GM21360 (cell line): ENCODE measurements around the gene SLC28A2.
"Not testable (repeated sequence)": the region's sequence is repeated elsewhere in the genome, so short reads cannot be mapped to it uniquely, and the experiment has no call there.

Source experiments
- ATAC-seq: cut with Tn5 transposase; IDR thresholded peaks from one replicate; pipeline ENCODE4 v1.9.1; 2021; ENCODE audit warnings: mild to moderate bottlenecking, moderate library complexity; ENCODE audit not compliant: unreplicated experiment

Gene SLC28A2

GRCh38 chr15:45251888-45252287 lies at the start of gene SLC28A2:
TSS of gene SLC28A2 (plus strand) at chr15:45252234. CDS start at chr15:45253216, 982 bp downstream.
- ATAC-seq, result no peak

- ATAC-seq, result no peak
Observed at GRCh38 chr15:45203182-45203581, 48.9 kb upstream of the SLC28A2 start.

DNA sequence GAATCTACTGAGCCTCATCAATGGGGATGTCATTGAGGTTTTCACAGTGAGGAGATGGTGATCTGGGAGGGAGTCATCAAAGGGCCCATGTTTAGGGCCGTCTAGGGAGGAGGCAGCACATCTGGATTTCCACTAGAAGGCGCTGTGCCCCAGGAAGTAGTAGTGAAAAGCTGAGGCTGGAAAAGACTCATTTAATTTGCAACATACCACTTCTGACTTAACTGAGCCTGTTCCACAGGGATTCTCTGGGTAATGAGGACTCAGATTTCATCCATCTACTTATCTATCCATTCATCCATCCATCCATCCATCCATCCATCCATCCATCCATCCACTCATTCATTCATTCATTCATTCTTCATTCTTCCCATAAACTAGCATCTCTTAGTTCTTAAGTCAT lies 46.8 kb upstream of the SLC28A2 start:
- no peak for ATAC-seq

GRCh38 chr15:45212493-45212892 lies 39.5 kb upstream of the SLC28A2 start:
- ATAC-seq, result no peak

GRCh38 chr15:45221053-45221599 lies 30.9 kb upstream of the SLC28A2 start:
- no peak for ATAC-seq

- ATAC-seq, result no peak
Observed at GRCh38 chr15:45221967-45222366, 30.1 kb upstream of the SLC28A2 start.

DNA sequence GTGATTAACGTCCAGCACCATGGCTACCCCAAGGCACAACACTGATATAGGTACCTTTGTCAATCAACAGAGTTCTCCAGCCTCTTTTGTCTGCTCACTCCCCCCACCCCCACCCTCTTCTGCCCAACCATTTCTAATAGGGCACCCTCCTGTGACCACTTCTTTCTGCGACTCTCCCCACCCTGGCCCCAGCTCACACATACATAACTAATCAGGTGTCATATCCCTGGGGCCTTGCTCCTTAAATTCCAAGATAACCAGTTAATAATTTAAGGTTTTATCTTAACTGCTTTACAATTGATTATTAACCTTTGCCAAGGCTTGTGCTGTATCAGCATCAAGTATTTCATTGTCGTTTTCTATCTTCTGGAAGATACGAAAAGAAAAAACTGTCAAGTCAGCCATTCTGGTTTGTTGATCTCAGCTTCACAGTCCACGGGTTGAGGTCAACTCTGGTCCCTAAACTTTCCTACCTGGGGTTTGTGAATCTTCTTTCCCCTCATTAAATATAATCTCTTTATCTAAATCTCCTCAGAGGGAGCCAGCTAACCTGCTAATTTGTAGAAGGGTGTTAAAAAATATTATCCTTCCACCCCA lies 27.3 kb upstream of the SLC28A2 start:
- ATAC-seq, result no peak

DNA sequence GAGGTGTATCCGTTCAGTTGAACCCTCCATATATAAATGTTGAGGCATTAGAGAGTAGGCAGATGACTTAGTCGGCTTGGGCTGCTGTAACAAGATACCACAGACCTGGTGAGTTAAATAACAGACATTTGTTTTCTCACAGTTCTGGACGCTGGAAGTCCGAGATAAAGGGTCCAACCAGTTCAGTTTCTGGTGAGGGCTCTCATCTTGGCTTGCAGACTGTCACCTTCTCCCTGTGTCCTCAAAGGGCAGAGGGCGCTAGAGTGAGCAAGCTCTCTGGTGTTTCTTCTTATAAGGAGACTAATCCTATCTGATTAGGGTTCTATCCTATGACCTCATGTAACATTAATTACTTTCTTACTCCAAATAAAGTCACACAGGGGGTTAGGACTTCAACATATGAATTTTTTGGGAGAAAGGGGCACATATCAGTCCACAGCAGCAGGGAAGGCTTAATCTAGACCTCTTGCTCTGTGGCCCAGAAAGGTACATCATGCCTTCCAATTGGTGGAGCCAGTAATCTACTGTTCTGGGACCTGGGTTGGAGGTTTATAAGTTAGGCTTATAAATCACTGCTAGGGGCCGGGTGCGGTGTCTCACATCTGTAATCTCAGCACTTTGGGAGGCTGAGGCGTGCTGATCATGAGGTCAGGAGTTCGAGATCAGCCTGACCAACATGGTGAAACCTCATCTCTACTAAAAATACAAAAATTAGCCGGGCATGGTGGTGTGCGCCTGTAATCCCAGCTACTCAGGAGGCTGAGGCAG lies 26.3 kb upstream of the SLC28A2 start:
- ATAC-seq, result no peak

DNA sequence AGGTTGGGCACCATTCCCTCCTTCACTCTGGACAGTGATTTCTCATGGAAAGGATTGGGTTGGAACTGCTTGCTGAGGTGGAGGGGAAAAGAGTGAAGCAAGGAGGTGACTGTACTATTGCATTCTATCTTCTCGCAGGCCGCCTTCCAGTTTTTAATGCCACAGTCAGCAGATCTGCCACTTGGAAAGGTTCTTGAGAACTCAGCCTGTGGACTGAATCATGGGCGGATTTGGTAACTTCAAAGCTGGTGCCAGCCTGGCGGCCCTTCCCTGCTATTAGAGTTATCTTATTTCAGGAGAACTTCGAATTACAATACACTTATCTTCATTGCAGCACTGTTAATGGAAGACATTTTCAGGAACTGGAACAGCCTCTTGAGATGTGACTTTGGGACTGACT lies 23.1 kb upstream of the SLC28A2 start:
- no peak for ATAC-seq

DNA sequence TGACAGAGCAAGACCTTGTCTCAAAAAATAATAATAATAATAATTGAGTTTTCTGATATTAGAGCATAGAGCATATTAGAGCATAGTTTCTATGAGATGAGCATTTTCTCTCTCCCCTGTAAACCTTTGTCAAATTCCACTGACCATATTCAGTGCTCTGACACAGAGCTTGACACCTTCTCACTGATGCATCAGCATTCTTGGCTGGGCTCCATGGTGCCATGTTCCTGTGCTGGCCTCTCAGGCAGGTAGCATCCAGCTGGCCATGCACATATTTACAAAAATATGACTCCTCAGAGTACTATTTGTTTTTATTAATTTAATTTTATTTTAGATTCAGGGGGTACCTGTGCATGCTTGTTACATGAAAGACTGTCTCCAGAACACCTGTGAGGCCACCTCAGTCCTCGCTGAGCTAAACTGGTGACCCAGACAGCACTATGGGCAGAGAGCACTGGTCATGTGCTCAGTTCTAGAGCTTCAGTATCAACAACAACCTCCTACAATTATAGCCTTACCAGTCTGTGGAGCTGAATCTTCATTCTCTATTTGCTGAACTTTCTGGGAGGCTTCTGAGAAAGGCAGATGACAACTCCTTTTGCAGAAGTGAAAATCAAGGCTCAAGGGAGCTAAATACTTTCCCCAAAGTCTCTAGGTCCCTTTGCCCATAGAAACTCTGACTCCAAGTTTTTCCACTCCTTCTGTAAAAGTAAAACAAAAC lies 21.6 kb upstream of the SLC28A2 start:
- no peak for ATAC-seq

GRCh38 chr15:45231132-45231531 lies 20.9 kb upstream of the SLC28A2 start:
- no peak for ATAC-seq

GRCh38 chr15:45231864-45232562 lies 20.0 kb upstream of the SLC28A2 start:
- ATAC-seq, result no peak

GRCh38 chr15:45234562-45235235 lies 17.3 kb upstream of the SLC28A2 start:
- ATAC-seq, result no peak

- ATAC-seq, result not testable (repeated sequence)
Observed at GRCh38 chr15:45236806-45237205, 15.2 kb upstream of the SLC28A2 start.

DNA sequence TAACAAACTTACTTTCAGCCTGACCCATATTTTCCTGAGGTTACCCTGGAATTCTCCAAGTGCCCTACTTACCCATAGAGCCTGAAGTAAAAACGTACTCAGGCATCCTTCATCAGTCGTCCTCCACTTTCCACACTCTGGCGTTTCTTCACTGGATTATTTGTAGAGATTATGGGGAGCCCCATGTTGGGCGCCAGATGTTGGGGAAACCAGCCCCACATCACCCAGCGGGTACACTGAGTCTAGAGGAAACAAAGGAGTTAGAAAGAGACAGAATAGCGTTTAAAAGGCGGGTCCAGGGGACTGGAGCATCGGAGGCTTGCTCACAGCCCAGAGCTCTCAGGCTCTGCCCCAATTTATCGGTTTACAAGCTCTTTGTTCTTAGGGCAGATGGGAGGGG lies 9.7 kb upstream of the SLC28A2 start:
- no peak for ATAC-seq

DNA sequence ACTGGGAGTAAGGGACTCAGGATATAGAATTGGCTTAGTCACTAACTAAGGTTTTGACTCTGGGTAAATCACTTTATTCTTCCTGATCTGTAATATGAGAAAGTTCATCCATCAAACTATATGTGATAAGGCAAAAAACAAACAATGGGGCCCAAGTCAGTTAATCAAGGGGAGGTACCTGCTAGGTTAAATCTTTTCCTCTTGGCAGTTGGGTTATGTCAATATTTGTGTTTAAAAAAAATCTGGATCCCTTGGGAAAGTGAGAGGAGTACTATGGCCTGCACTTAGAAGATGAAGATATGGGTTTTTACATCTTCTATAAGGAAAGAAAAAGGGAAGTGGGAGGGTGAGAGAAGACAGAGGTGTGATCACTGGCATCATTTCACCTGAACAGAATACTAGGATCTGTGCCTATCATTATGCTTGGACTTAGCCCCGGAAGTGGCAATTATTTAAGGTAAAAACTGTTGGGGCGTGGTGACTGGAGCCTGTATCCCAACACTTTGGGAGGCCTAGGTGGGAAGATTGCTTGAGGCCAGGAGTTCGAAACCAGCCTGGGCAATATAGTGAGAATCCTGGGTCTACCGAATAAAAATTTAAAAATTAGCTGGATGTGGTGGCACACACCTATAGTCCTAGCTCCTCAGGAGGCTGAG lies 2.8 kb upstream of the SLC28A2 start:
- ATAC-seq, result no peak

- ATAC-seq, result no peak
Observed at GRCh38 chr15:45253330-45253729, 1.3 kb downstream of the SLC28A2 start.

- no peak for ATAC-seq
Observed at GRCh38 chr15:45254405-45254804, 2.4 kb downstream of the SLC28A2 start.

DNA sequence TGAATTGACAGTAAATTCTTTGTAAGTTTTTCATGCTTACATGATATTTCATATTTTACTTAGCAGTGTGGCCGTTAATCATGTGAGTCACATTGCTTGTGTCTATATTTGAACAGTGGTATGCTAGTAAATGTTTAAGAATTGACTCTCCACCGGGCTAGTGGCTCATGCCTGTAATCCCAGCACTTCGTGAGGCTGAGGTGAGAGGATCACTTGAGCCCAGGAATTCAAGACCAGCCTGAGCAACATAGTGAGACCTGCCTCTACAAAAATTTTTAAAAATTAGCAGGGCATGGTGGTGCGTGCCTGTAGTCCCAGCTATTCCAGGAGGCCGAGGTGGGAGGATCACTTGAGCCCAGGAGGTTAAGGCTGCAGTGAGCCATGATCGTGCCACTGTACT lies 2.8 kb downstream of the SLC28A2 start:
- ATAC-seq, result not testable (repeated sequence)

GRCh38 chr15:45259796-45260195 lies 7.8 kb downstream of the SLC28A2 start:
- ATAC-seq, result no peak
